GM19099 (cell line): Measurements from ENCODE around the gene MAPKAPK5.

Experiments used
- POLR2A ChIP-seq: IDR thresholded peaks from 3 replicates; pipeline ENCODE4 v1.6.1; 2011; ENCODE audit warnings: low read depth; ENCODE audit not compliant: insufficient read length; ENCODE audit errors: extremely low read depth

MAPKAPK5 gene

DNA sequence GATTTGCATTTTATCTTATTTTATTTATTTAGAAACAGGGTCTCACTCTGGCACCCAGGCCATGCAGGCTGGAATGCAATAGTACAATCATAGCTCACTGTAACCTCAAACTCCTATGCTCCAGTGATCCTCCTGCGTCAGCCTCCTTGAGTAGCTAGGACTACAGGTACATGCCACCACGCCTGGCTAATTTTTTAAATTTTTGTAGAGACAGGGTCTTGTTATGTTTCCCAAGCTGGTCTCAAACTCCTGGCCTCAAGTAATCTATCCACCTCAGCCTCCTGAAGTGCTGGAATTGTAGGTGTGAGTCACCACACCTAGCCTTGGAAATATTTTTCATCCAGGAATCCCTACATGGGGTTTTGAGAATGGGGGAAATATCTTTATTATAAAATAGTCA, 84.6 kb downstream of the MAPKAPK5 start:
- no peak for TF ChIP-seq POLR2A

DNA sequence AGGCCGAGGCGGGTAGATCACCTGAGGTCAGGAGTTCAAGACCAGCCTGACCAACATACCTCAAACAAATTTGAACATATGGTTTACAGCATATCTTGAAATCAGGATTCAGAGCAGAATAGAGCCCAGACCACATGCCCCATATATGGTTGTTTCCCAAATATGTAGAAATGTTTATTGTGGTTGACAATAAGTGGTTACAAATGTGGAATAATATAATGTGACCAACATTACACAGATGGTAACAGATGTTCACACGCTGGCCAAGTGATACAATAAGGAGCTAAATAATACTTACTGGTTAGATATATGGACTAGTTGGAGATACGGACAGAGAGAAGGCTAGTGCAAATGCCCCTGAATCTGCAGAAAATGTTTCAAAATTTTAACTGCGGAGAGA, 85.3 kb downstream of the MAPKAPK5 start:
- no peak for TF ChIP-seq POLR2A

DNA sequence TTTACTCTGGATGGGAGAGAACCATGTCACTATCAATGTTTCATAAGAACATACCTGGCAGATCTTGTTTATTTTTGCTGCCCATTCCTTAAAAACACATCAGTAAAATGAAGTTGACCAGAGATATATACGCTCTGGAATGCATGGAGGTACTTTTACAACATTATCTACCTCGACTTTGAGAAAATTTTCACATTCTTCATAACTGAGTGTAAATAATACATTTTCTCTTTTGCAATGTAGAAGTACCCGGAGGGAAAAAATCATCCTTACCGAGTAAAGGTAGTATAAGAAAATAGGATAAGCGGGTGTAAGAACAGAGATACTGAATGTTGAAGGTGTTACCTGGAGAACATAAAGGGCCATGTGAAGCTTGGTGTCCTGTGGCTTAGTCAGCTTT, 90.2 kb downstream of the MAPKAPK5 start:
- no peak for TF ChIP-seq POLR2A

DNA sequence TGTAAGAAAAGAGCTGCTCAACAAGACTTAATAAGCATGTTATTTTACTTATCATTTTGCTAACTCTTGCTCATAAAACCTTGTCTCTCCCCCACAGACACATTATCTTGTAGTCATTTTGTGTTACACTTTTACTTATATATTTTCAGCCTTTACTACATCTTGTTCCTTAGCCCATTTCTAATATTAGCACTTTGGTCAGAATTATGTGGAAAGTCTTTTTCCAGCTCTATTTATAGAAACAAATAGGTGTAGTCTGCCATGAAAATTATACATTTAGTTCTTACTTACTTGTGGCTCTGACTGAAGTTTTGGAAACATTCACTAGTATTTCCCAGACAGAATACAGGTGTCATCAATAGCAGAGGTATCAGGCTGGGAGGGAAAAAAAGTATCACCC, 94.8 kb downstream of the MAPKAPK5 start:
- TF ChIP-seq POLR2A, result no peak

DNA sequence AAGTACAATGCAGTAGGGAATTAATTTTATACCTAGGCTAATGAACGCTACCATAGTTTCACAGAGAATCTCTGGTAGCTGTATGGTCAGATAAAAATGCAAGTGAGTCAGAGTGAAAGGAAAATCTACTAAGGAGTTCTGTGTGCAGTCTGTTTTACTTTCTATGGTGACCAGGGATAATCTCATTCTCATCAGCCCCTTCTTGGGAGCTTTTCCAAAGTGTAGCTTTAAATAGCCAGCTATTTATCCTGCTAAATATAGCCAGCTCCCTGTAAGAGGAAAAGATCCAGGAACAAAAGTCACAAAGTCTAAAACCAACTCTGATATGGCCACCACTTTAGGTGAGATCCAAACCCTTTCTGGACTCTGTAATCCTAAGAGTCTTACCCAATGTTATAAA, 95.4 kb downstream of the MAPKAPK5 start:
- no peak for TF ChIP-seq POLR2A

DNA sequence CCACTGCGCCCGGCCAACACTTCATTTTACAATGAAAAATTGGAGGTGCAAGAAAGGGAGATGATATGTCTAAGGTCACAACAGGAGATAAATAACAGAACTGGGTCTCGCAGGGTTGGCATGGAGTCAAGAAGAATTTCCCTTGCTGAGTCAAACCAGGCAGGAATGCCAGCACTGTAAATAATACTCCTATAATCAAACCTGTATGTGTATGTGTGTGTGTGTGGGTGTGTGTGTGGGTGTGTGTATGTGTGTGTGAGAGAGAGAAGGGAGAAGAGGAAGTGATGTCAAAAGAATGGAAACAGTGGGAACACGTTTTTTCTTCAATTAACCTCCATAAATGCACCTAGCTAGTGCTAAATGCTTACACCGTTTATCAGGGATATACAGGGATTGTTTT, 100.5 kb downstream of the MAPKAPK5 start:
- no peak for TF ChIP-seq POLR2A

DNA sequence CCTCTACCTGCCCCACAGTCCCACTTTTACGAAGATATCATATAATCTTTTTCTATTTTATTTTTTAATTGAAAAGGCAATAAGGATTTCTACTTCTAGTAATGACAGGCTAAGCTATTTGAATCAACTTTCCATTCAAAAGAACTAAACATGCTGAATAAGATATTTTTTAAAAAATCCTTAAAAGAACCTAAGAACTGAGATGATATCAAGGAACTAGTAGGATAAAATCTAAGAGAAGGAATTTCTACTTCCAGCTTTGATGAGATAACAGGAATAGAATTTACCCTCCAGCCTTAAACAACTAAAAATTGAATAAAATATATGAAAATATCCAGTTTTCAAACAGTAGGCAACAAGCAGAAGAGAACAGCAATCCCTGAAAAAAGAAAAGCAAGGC, 101.9 kb downstream of the MAPKAPK5 start:
- TF ChIP-seq POLR2A, result no peak
